Left forelimb (tissue), 1 donor: ENCODE results near the gene PSMD14.
"Not testable (repeated sequence)": the region's sequence is repeated elsewhere in the genome, so short reads cannot be mapped to it uniquely, and the experiment has no call there.

ENCODE experiments used
- DNase-seq: peaks from one replicate; pipeline ENCODE4 v3.0.0-alpha.2; 2018; ENCODE audit warnings: low spot score

The PSMD14 gene

GRCh38 chr2:161337247-161337646 lies 29.0 kb downstream of the PSMD14 start:
- no peak for DNase-seq

- not testable (repeated sequence) for DNase-seq
Measured at GRCh38 chr2:161339532-161339931, 31.3 kb downstream of the PSMD14 start.

GRCh38 chr2:161340930-161341413 lies 32.7 kb downstream of the PSMD14 start:
- DNase-seq, result not testable (repeated sequence)

GRCh38 chr2:161343235-161343634 lies 35.0 kb downstream of the PSMD14 start:
- DNase-seq, result no peak

- no peak for DNase-seq
Measured at GRCh38 chr2:161344692-161345091, 36.5 kb downstream of the PSMD14 start.

GRCh38 chr2:161351678-161352077 lies 43.5 kb downstream of the PSMD14 start:
- DNase-seq, result no peak

- DNase-seq, result no peak
Measured at GRCh38 chr2:161352719-161353118, 44.5 kb downstream of the PSMD14 start.

- no peak for DNase-seq
Measured at GRCh38 chr2:161353543-161353942, 45.3 kb downstream of the PSMD14 start.

- no peak for DNase-seq
Measured at GRCh38 chr2:161354106-161354505, 45.9 kb downstream of the PSMD14 start.

GRCh38 chr2:161355106-161355505 lies 46.9 kb downstream of the PSMD14 start:
- DNase-seq, result no peak

- no peak for DNase-seq
Measured at GRCh38 chr2:161355983-161356382, 47.8 kb downstream of the PSMD14 start.

- DNase-seq, result no peak
Measured at GRCh38 chr2:161357097-161357496, 48.9 kb downstream of the PSMD14 start.

GRCh38 chr2:161358838-161359237 lies 50.6 kb downstream of the PSMD14 start:
- DNase-seq, result no peak

- DNase-seq, result not testable (repeated sequence)
Measured at GRCh38 chr2:161360095-161360654, 52.0 kb downstream of the PSMD14 start.

GRCh38 chr2:161362568-161363166 lies 54.4 kb downstream of the PSMD14 start:
- no peak for DNase-seq

- DNase-seq, result no peak
Measured at GRCh38 chr2:161367675-161368074, 59.5 kb downstream of the PSMD14 start.

GRCh38 chr2:161369311-161369710 lies 61.1 kb downstream of the PSMD14 start:
- DNase-seq, result no peak

- DNase-seq, result no peak
Measured at GRCh38 chr2:161370981-161371380, 62.8 kb downstream of the PSMD14 start.

- no peak for DNase-seq
Measured at GRCh38 chr2:161371869-161372268, 63.6 kb downstream of the PSMD14 start.

GRCh38 chr2:161373942-161374341 lies 65.7 kb downstream of the PSMD14 start:
- DNase-seq, result no peak

GRCh38 chr2:161374446-161374845 lies 66.2 kb downstream of the PSMD14 start:
- DNase-seq, result no peak

GRCh38 chr2:161379740-161380139 lies 71.5 kb downstream of the PSMD14 start:
- no peak for DNase-seq

- no peak for DNase-seq
Measured at GRCh38 chr2:161381546-161381945, 73.3 kb downstream of the PSMD14 start.

GRCh38 chr2:161382747-161383146 lies 74.5 kb downstream of the PSMD14 start:
- DNase-seq, result no peak
